PC-9 (cell line): ENCODE measurements around the gene CFAP61. TPM values are rescaled to one million over a fixed set of nuclear protein-coding genes. Genes with fewer than 3 reads are reported as not detected.

Experiments
- BruUV-seq: library from RNA; stranded (reverse); fragments of 400-500 nt; replicated peaks from 2 replicates; lab custom pipeline; 2021; lab: Mats Ljungman, UMichigan
- CTCF ChIA-PET: fragments of 300-600 bp; sonication (Branson Sonifier 250); formaldehyde crosslinking; loops from one replicate; lab custom pipeline; 2022; ENCODE audit warnings: antibody characterized with exemption; lab: Charles Lee
- POLR2A ChIA-PET: fragments of 300-600 bp; sonication (Branson Sonifier 250); formaldehyde crosslinking; loops from one replicate; lab custom pipeline; 2022; ENCODE audit warnings: antibody characterized with exemption; ENCODE audit not compliant: unreplicated experiment; lab: Charles Lee
- DNase-seq, 2 experiments: peaks; one replicate each; pipeline versions ENCODE4 v3.0.0 to v3.0.0-alpha.2; 2015 to 2022; ENCODE audit warnings: mixed read lengths in 1 of 2
- H2AFZ ChIP-seq: fragments of 200-600 bp; sonication (generic); 2 replicates; pipeline ENCODE4 v1.8.1; 2017; ENCODE audit warnings: antibody characterized with exemption
- H3F3A ChIP-seq: fragments of 200-600 bp; sonication (generic); 2 replicates; pipeline ENCODE4 v1.8.1; 2017; ENCODE audit warnings: antibody characterized with exemption, mild to moderate bottlenecking, low read depth; ENCODE audit not compliant: insufficient read depth
- H3K27ac ChIP-seq: fragments of 200-600 bp; sonication (generic); 2 replicates; pipeline ENCODE4 v1.6.1; 2016; ENCODE audit warnings: mixed run types
- H3K27me3 ChIP-seq: fragments of 200-600 bp; sonication (generic); 2 replicates; pipeline ENCODE4 v1.6.1; 2016; ENCODE audit warnings: low read depth, mixed run types; ENCODE audit not compliant: insufficient read depth
- H3K36me3 ChIP-seq: fragments of 200-600 bp; sonication (generic); 2 replicates; pipeline ENCODE4 v1.6.1; 2016; ENCODE audit warnings: low read depth, mixed run types
- H3K4me1 ChIP-seq: fragments of 200-600 bp; sonication (generic); replicated peaks from 2 replicates; pipeline ENCODE4 v1.6.1; 2016; ENCODE audit warnings: mixed run types; ENCODE audit not compliant: insufficient read depth
- H3K4me2 ChIP-seq: fragments of 200-600 bp; sonication (generic); 2 replicates; pipeline ENCODE4 v1.6.1; 2017; ENCODE audit warnings: mixed run types
- H3K4me3 ChIP-seq: fragments of 200-600 bp; sonication (generic); 2 replicates; pipeline ENCODE4 v1.6.1; 2016; ENCODE audit warnings: mixed run types
- H3K79me2 ChIP-seq: fragments of 200-600 bp; sonication (generic); 2 replicates; pipeline ENCODE4 v1.6.1; 2017; ENCODE audit warnings: low read depth, mixed run types
- H3K9me2 ChIP-seq: fragments of 200-600 bp; sonication (generic); 2 replicates; pipeline ENCODE4 v1.8.1; 2017; ENCODE audit warnings: mild to moderate bottlenecking; ENCODE audit not compliant: insufficient read depth
- H3K9me3 ChIP-seq: fragments of 200-600 bp; sonication (generic); 2 replicates; pipeline ENCODE4 v1.8.1; 2016; ENCODE audit warnings: low read depth; ENCODE audit not compliant: insufficient read depth
- H4K20me1 ChIP-seq: fragments of 200-600 bp; sonication (generic); 2 replicates; pipeline ENCODE4 v1.8.1; 2017; ENCODE audit not compliant: insufficient read depth
- CTCF ChIP-seq: fragments of 200-600 bp; sonication (generic); conservative IDR thresholded peaks from 2 replicates; pipeline ENCODE4 v1.6.1; 2017; ENCODE audit warnings: mixed run types, antibody characterized with exemption, mild to moderate bottlenecking, moderate library complexity
- EZH2 ChIP-seq: fragments of 200-600 bp; sonication (generic); IDR thresholded peaks from 2 replicates; pipeline ENCODE4 v1.8.0; 2017; ENCODE audit warnings: antibody characterized with exemption, low read depth
- intact Hi-C: fragments of 100-400 bp; cut with micrococcal nuclease; formaldehyde crosslinking; loops from one replicate; pipeline ENCODE4 v1.10.0; 2022; ENCODE audit not compliant: unreplicated experiment
- total RNA-seq: library from RNA; stranded (reverse); gene quantifications from 2 replicates; pipeline ENCODE4 v1.2.3, GENCODE V29; 2021

CFAP61 gene
- total RNA-seq, 1 experiment from 2014 or later, result 2.6 TPM

- Histone ChIP-seq H3K4me2 (no peak overlapping the region), H2AFZ (no peak overlapping the region), H3K4me1 (no peaks in the 10 kb centered on the region), H3K9me2 (no peaks in the 10 kb centered on the region), H4K20me1 (no peaks in the 10 kb centered on the region), H3F3A (no peaks in the 10 kb centered on the region), H3K9me3 (no peaks in the 10 kb centered on the region), H3K27me3 (peaks cover 12% of the 10 kb centered on the region), H3K36me3 (no peaks in the 10 kb centered on the region), H3K79me2 (no peaks in the 10 kb centered on the region), H3K4me3 (no peak overlapping the region), H3K27ac (no peak overlapping the region)
- CTCF ChIA-PET, result interaction anchor here (0.7 kb wide), 1 partner anchor 736 kb away, joined by 4 read pairs; no protein-coding TSS in a partner anchor
- no peak for TF ChIP-seq EZH2
- TF ChIP-seq CTCF, result no peak
- POLR2A ChIA-PET, result no interaction called here
- DNase-seq, result no peak
- intact Hi-C loops, result no loop called here
- BruUV-seq, result no TSS peak
Measured at GRCh38 chr20:20365480-20366161, 313.3 kb downstream of the CFAP61 start.

GRCh38 chr20:20366551-20366875 lies 314.2 kb downstream of the CFAP61 start:
- Histone ChIP-seq H3K79me2 (no peaks in the 10 kb centered on the region), H3K4me2 (no peak overlapping the region), H3K27me3 (peaks cover 11% of the 10 kb centered on the region), H3K4me1 (no peaks in the 10 kb centered on the region), H3K9me2 (no peaks in the 10 kb centered on the region), H3K36me3 (no peaks in the 10 kb centered on the region), H3K4me3 (no peak overlapping the region), H2AFZ (no peak overlapping the region), H4K20me1 (no peaks in the 10 kb centered on the region), H3K9me3 (no peaks in the 10 kb centered on the region), H3F3A (no peaks in the 10 kb centered on the region), H3K27ac (no peak overlapping the region)
- no peak for DNase-seq
- CTCF ChIA-PET, result no interaction called here
- BruUV-seq, result no TSS peak
- intact Hi-C loops, result no loop called here
- TF ChIP-seq EZH2 (no peak), CTCF (no peak)
- POLR2A ChIA-PET, result no interaction called here

- POLR2A ChIA-PET, result no interaction called here
- Histone ChIP-seq H2AFZ (no peak overlapping the region), H3F3A (no peaks in the 10 kb centered on the region), H3K4me3 (no peak overlapping the region), H3K4me1 (no peaks in the 10 kb centered on the region), H3K9me3 (no peaks in the 10 kb centered on the region), H3K27ac (no peak overlapping the region), H4K20me1 (no peaks in the 10 kb centered on the region), H3K36me3 (no peaks in the 10 kb centered on the region), H3K9me2 (no peaks in the 10 kb centered on the region), H3K79me2 (no peaks in the 10 kb centered on the region), H3K27me3 (peaks cover 6% of the 10 kb centered on the region), H3K4me2 (no peak overlapping the region)
- no peak for DNase-seq
- no TSS peak for BruUV-seq
- CTCF ChIA-PET, result no interaction called here
- intact Hi-C loops, result no loop called here
- TF ChIP-seq CTCF (no peak), EZH2 (no peak)
Measured at GRCh38 chr20:20366876-20367574, 314.7 kb downstream of the CFAP61 start.
